ENCODE data around the gene ALS2.

ALS2 gene

GRCh38 chr2:201668402-201668910, 112.3 kb downstream of the ALS2 start:
- Histone ChIP-seq H3K9ac (ENCODE audit: low read depth, low read length) (no peak overlapping the region), H3K27ac (ENCODE audit: low read length) (no peak overlapping the region), H3K27me3 (ENCODE audit: insufficient read depth, low read length) (no peaks in the 10 kb centered on the region), H3K4me3 (ENCODE audit: low read length) (no peak overlapping the region), H3K36me3 (ENCODE audit: insufficient read depth, low read depth, low read length) (no peaks in the 10 kb centered on the region), H3K9me3 (ENCODE audit: insufficient read depth, low read depth, low read length) (no peaks in the 10 kb centered on the region), H3K4me1 (ENCODE audit: insufficient read depth, low read length) (no peaks in the 10 kb centered on the region)

- Histone ChIP-seq H3K27ac (ENCODE audit: low read length) (no peak overlapping the region), H3K4me1 (ENCODE audit: insufficient read depth, low read length) (no peaks in the 10 kb centered on the region), H3K9me3 (ENCODE audit: insufficient read depth, low read depth, low read length) (no peaks in the 10 kb centered on the region), H3K9ac (ENCODE audit: low read depth, low read length) (no peak overlapping the region), H3K36me3 (ENCODE audit: insufficient read depth, low read depth, low read length) (no peaks in the 10 kb centered on the region), H3K27me3 (ENCODE audit: insufficient read depth, low read length) (no peaks in the 10 kb centered on the region), H3K4me3 (ENCODE audit: low read length) (no peak overlapping the region)
Observed at GRCh38 chr2:201664334-201664733, 116.4 kb downstream of the ALS2 start.

- Histone ChIP-seq H3K27ac (ENCODE audit: low read length) (no peak overlapping the region), H3K4me1 (ENCODE audit: insufficient read depth, low read length) (no peaks in the 10 kb centered on the region), H3K4me3 (ENCODE audit: low read length) (no peak overlapping the region), H3K27me3 (ENCODE audit: insufficient read depth, low read length) (no peaks in the 10 kb centered on the region), H3K9ac (ENCODE audit: low read depth, low read length) (no peak overlapping the region), H3K9me3 (ENCODE audit: insufficient read depth, low read depth, low read length) (no peaks in the 10 kb centered on the region), H3K36me3 (ENCODE audit: insufficient read depth, low read depth, low read length) (no peaks in the 10 kb centered on the region)
Observed at GRCh38 chr2:201661366-201661765, 119.4 kb downstream of the ALS2 start.

- no peaks in the 10 kb centered on the region for H3K36me3 ChIP-seq (ENCODE audit: insufficient read depth, low read depth, low read length)
- H3K4me3 ChIP-seq (ENCODE audit: low read length): no peak overlapping the region
Observed at GRCh38 chr2:201660293-201660895, 120.3 kb downstream of the ALS2 start.

GRCh38 chr2:201656740-201657139, 124.0 kb downstream of the ALS2 start:
- H3K9ac ChIP-seq (ENCODE audit: low read depth, low read length): no peak overlapping the region
- H3K36me3 ChIP-seq (ENCODE audit: insufficient read depth, low read depth, low read length): no peaks in the 10 kb centered on the region
- no peaks in the 10 kb centered on the region for H3K4me1 ChIP-seq (ENCODE audit: insufficient read depth, low read length)
- no peak overlapping the region for H3K27ac ChIP-seq (ENCODE audit: low read length)
- H3K27me3 ChIP-seq (ENCODE audit: insufficient read depth, low read length): no peaks in the 10 kb centered on the region
- no peaks in the 10 kb centered on the region for H3K9me3 ChIP-seq (ENCODE audit: insufficient read depth, low read depth, low read length)
- H3K4me3 ChIP-seq (ENCODE audit: low read length): no peak overlapping the region

More at GRCh38 chr2:201660293-201660895, 120.3 kb downstream of the ALS2 start:
- H3K27ac ChIP-seq (ENCODE audit: low read length): no peak overlapping the region
- no peaks in the 10 kb centered on the region for H3K4me1 ChIP-seq (ENCODE audit: insufficient read depth, low read length)
- H3K9me3 ChIP-seq (ENCODE audit: insufficient read depth, low read depth, low read length): no peaks in the 10 kb centered on the region
- H3K9ac ChIP-seq (ENCODE audit: low read depth, low read length): no peak overlapping the region
- no peaks in the 10 kb centered on the region for H3K27me3 ChIP-seq (ENCODE audit: insufficient read depth, low read length)

GRCh38 chr2:201656102-201656501, 124.6 kb downstream of the ALS2 start:
- Histone ChIP-seq H3K4me3 (ENCODE audit: low read length) (no peak overlapping the region), H3K9me3 (ENCODE audit: insufficient read depth, low read depth, low read length) (no peaks in the 10 kb centered on the region), H3K36me3 (ENCODE audit: insufficient read depth, low read depth, low read length) (no peaks in the 10 kb centered on the region), H3K27me3 (ENCODE audit: insufficient read depth, low read length) (no peaks in the 10 kb centered on the region), H3K9ac (ENCODE audit: low read depth, low read length) (no peak overlapping the region), H3K4me1 (ENCODE audit: insufficient read depth, low read length) (no peaks in the 10 kb centered on the region), H3K27ac (ENCODE audit: low read length) (no peak overlapping the region)

- no peak overlapping the region for H3K9ac ChIP-seq (ENCODE audit: low read depth, low read length)
- no peak overlapping the region for H3K4me3 ChIP-seq (ENCODE audit: low read length)
- no peak overlapping the region for H3K27ac ChIP-seq (ENCODE audit: low read length)
- H3K36me3 ChIP-seq (ENCODE audit: insufficient read depth, low read depth, low read length): no peaks in the 10 kb centered on the region
- H3K4me1 ChIP-seq (ENCODE audit: insufficient read depth, low read length): no peaks in the 10 kb centered on the region
- no peaks in the 10 kb centered on the region for H3K27me3 ChIP-seq (ENCODE audit: insufficient read depth, low read length)
- no peaks in the 10 kb centered on the region for H3K9me3 ChIP-seq (ENCODE audit: insufficient read depth, low read depth, low read length)
Observed at GRCh38 chr2:201654616-201655384, 125.9 kb downstream of the ALS2 start.

GRCh38 chr2:201653221-201653620, 127.5 kb downstream of the ALS2 start:
- H3K9me3 ChIP-seq (ENCODE audit: insufficient read depth, low read depth, low read length): no peaks in the 10 kb centered on the region
- no peak overlapping the region for H3K4me3 ChIP-seq (ENCODE audit: low read length)
- H3K27ac ChIP-seq (ENCODE audit: low read length): no peak overlapping the region
- H3K36me3 ChIP-seq (ENCODE audit: insufficient read depth, low read depth, low read length): no peaks in the 10 kb centered on the region
- no peaks in the 10 kb centered on the region for H3K27me3 ChIP-seq (ENCODE audit: insufficient read depth, low read length)
- H3K4me1 ChIP-seq (ENCODE audit: insufficient read depth, low read length): no peaks in the 10 kb centered on the region
- no peak overlapping the region for H3K9ac ChIP-seq (ENCODE audit: low read depth, low read length)

Measured in iPS-20b (cell line).